ENCODE results near the gene HIGD1A.

The HIGD1A gene

DNA sequence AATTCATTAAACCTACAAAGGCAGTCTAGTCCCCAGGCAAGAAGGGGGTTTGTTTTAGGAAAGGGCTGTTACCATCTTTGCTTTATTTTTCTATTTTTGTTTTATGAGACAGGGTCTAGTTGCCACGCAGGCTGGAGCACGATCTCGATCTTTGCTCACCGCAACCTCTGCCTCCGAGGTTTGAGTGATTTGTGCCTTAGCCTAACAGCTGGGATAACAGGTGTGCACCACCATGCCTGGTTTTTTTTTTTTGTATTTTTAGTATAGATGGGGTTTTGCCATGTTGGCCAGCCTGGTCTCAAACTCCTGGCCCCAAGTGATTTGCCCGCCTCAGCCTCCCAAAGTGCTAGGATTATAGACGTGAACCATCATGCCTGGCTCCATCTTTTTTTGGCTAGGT lies 4.9 kb downstream of the HIGD1A start:
- no peak for DNase-seq (ENCODE audit: low spot score)

DNA sequence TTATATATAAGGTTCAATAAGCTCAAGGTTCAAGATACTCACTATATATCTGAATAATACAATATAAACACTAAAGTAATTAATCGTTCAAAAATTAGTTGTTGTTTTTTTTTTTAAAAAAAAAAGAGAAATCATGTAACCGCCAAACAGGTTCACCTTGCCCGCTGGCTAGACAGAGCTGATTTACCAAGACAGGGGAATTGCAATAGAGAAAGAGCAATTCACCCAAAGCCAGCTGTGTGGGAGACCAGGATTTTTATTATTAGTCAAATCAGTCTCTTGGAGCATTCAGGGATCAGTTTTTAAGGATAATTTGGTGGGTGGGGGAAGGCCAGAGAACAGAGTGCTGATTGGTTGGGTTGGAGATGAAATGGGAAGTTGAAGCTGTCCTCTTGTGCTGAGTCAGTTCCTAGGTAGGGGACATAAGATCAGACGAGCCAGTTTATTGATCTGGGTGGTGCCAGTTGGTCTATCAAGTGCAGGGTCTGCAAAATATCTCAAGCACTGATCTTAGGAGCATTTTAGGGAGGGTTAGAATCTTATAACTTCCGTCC lies 7.9 kb downstream of the HIGD1A start:
- no peak for DNase-seq (ENCODE audit: low spot score)

DNA sequence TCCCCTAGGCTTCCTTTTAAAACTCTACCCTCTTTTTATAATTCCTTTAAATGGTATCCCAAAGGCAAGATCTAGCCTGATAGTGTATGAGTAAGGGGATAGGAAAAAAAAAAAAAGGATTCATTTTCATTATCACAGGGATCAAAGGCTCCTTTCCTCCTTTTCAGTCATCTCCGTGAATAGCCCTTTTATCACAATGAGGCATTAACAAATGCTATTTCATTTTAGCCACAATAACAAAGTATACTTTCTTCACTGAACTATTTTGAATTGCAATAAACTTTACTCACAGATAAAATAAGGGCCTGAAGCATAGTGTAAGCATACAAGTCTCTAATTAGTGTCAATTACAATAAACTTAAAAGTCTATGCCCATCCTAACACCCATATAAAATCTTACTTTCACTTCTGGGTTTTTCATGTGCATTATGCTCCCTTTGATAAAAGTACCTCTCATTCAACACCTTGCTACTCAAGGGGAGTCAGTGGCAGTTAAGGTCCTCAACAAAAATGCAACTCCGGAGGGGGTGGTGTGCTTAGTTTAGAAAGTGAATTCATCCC lies 8.6 kb downstream of the HIGD1A start:
- no peak for DNase-seq (ENCODE audit: low spot score)

GRCh38 chr3:42790714-42791229 lies 13.5 kb downstream of the HIGD1A start:
- DNase-seq (ENCODE audit: low spot score) = no peak

DNA sequence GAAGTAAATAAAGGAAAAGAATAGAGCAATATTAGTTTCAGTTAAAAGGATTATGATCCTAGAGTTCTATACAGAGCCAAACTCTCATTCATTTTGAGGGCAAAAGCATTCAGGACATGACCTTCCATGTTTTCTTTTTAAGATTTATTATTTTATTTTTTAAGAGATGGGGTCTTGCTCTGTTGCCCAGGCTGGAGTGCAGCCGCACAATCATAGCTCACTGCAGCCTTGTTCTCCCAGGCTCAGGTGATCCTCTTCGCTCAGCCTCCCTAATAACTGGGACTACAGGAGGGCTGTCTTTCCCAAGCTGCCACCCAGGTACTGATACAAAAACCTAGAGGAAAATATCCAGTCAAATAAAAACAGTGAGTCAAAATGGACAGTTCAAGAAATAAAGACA lies 17.7 kb downstream of the HIGD1A start:
- DNase-seq (ENCODE audit: low spot score) = no peak

DNA sequence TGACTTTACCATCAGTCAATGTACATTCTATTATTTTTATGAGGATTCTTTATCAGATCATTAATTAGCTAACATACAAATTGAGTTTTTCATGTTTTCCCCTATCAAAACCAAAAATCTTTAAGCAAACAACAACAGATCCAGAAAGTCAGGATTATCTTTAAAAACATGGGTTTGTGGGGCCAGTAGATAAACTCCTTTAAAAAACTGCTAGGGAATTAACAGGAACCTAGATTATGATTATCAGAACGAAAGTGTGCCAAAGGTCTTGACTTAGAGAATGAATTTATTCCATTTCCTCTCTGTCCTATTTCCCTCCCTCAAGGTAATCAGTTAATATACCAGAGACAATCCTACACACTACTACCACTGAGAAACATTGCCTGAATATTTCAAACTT lies 18.1 kb downstream of the HIGD1A start:
- DNase-seq (ENCODE audit: low spot score) = no peak

DNA sequence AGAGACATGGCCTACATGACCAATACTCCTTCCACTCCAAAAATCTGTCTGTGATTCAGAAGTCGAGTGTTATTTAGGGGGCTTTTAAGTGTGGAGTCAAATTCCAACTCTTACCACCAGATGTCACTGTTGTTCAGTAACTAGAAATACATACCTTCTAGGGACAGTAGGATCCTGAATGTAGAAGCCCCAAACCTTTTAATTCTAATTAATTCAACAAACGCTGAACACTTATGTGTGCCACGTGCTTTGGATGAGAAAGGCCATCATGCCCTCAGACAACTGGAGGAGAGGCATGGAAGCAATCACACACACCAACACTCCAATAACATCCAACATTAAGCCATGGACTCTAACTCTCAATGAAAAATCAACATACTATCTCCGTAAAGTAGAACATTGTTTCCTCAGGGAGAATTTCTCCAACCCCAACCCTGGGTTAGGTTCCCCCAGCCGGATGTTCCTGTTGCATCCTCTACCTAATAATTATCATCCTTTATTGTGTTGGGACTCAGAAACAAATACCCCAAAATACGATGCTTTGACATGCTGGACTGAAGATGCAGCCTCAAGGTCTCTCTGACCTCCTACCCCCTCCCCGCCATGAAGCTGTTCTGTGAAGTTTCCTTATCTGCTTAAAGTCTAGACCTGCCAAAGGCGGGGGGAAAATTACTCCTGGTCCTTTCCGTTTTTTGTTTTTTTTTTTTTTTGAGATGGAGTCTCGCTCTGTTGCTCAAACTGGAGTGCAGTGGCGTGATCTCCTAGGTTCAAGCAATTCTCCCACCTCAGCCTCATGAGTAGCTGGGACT lies 23.2 kb downstream of the HIGD1A start:
- peak; percentile 71 for DNase-seq (ENCODE audit: low spot score)

DNA sequence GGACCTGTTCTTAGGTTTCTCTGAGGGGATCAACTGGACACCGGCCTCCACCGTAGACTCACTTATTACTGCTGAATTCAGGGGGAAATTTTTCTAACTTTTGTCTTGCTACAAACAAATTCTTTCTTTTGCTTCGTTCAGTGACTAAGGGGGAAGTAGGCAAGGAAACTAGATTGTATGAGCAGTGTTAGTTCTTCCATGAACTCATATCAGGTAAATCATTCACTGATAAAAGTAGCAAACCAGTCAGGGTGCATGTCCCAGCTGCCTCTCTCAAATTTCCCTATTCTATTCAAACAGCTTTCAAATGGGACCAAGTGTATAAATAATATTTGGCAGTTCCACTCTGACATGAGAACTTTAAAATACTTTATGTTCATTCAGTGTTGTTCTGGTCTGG lies 23.9 kb downstream of the HIGD1A start:
- DNase-seq (ENCODE audit: low spot score) = no peak

- no peak for DNase-seq (ENCODE audit: low spot score)
These were observed 25.6 kb downstream of the HIGD1A start for GRCh38 chr3:42778644-42779043.

- no peak for DNase-seq (ENCODE audit: low spot score)
These were observed 30.9 kb downstream of the HIGD1A start for GRCh38 chr3:42773409-42773751.

GRCh38 chr3:42772670-42773408 lies 31.5 kb downstream of the HIGD1A start, which contains the start of gene CCDC13:
Gene CCDC13, minus strand, starts transcription at chr3:42773253. Its CDS starts 14,908 bp downstream, at chr3:42758345.
- peak; percentile 94 for DNase-seq (ENCODE audit: low spot score)

- no peak for DNase-seq (ENCODE audit: low spot score)
These were observed 33.0 kb downstream of the HIGD1A start for GRCh38 chr3:42771271-42771670.

GRCh38 chr3:42769477-42770131 lies 34.7 kb downstream of the HIGD1A start:
- no peak for DNase-seq (ENCODE audit: low spot score)

- no peak for DNase-seq (ENCODE audit: low spot score)
These were observed 39.6 kb downstream of the HIGD1A start for GRCh38 chr3:42764561-42765295.

GRCh38 chr3:42764115-42764514 lies 40.2 kb downstream of the HIGD1A start:
- no peak for DNase-seq (ENCODE audit: low spot score)

GRCh38 chr3:42763021-42763420 lies 41.3 kb downstream of the HIGD1A start:
- no peak for DNase-seq (ENCODE audit: low spot score)

- DNase-seq (ENCODE audit: low spot score) = peak; percentile 43
These were observed 42.1 kb downstream of the HIGD1A start for GRCh38 chr3:42762046-42762724.

DNA sequence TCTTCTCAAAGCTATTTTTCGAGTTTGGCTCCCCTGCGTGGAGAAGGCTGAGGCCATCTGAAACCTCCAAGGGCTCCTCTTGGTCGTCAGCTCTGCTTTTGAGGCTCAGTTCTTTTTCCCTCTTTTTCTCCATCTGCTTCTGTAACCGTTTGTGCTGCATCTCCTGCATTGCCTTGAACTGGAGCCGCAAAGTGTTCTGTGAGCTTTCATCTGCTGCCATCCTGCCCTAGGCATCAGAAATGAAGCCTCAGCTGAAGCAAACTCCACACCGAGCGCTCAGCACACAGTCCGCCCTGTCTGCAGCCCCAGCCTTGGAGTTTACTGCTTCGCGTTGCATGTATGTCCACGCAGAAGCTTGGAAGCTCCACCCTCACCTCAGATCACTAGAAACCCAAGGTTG lies 46.2 kb downstream of the HIGD1A start:
- no peak for DNase-seq (ENCODE audit: low spot score)

- DNase-seq (ENCODE audit: low spot score) = no peak
These were observed 47.5 kb downstream of the HIGD1A start for GRCh38 chr3:42756681-42757213.
